HL-60 (cell line): Measurements from ENCODE around the gene GSTO2.

ENCODE experiments used
- CTCF ChIP-seq: IDR thresholded peaks from one replicate; pipeline ENCODE4 v1.5.1; 2011; ENCODE audit warnings: low read length, control low read depth, inconsistent platforms; ENCODE audit not compliant: insufficient read depth
- SPI1 ChIP-seq: IDR thresholded peaks from 2 replicates; pipeline ENCODE4 v1.6.1; 2012; ENCODE audit warnings: low read depth, mild to moderate bottlenecking, borderline replicate concordance

GRCh38 chr10:104273899-104274575, 5.1 kb downstream of the GSTO2 start:
- no peak for TF ChIP-seq CTCF
- TF ChIP-seq SPI1, result no peak
